ENCODE data around the gene TAPBP. TPM values are rescaled to one million over a fixed set of nuclear protein-coding genes. Genes with fewer than 3 reads are reported as not detected.
"Not testable (repeated sequence)": the region's sequence is repeated elsewhere in the genome, so short reads cannot be mapped to it uniquely, and the experiment has no call there.

Gene TAPBP
- 100 to 1,000 TPM in 1 of 2 donors, 10 to 100 TPM in 1; 80.0 to 103 TPM for total RNA-seq

DNA sequence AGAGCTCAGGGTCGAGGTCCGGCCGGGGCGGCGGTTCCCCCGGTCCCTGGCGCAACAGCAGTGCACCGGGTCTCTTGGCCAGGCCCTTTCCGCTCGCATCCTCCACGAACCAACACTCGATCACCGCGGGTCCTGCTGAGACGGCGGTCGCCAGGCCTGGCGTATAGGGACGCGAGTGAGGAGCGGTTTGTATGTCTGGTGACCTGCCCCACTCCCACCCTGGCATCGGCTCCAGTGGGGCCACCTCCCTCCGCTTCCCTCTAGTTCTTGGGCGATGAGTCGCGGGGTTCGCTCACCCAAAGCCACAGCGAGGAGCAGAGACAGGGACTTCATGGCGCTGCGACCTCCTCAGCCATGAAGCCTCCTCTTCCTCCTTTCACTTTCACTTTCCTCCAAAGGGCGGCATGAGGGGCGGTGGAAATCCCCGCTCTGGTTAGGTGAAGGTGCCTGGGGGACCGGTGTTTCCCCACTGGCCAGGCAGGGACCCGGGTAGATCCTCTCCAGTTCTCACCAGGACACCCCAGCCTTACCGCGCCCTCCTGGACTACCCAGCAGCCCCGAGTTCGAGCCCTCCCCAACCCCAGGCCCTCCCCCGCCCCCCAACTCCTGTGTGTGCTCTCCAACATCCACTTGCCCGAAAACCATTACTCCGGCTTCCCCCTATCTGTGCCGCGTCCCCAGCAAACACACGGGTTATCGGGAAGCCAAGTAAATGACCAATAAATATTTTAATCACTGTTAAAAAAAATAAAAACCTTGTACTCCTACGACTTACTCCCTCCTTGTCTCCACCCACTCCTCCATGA, at the start of gene TAPBP:
Gene TAPBP (minus strand): TSS at position 370 of the 806 bp plus-strand sequence. CDS start 37 bp downstream, at position 333.
- no peak for DNase-seq (ENCODE audit: low spot score)
- TF ChIP-seq, protein P1, sequence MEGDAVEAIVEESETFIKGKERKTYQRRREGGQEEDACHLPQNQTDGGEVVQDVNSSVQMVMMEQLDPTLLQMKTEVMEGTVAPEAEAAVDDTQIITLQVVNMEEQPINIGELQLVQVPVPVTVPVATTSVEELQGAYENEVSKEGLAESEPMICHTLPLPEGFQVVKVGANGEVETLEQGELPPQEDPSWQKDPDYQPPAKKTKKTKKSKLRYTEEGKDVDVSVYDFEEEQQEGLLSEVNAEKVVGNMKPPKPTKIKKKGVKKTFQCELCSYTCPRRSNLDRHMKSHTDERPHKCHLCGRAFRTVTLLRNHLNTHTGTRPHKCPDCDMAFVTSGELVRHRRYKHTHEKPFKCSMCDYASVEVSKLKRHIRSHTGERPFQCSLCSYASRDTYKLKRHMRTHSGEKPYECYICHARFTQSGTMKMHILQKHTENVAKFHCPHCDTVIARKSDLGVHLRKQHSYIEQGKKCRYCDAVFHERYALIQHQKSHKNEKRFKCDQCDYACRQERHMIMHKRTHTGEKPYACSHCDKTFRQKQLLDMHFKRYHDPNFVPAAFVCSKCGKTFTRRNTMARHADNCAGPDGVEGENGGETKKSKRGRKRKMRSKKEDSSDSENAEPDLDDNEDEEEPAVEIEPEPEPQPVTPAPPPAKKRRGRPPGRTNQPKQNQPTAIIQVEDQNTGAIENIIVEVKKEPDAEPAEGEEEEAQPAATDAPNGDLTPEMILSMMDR (IDR thresholded peaks at IDR 0.05), result no peak
- H3K27me3 ChIP-seq, result no peaks in the 10 kb centered on the region
- H3K9me3 ChIP-seq, result no peaks in the 10 kb centered on the region
- peaks cover 0 to 52% of the 10 kb centered on the region in 2 donors for H3K4me1 ChIP-seq
- peaks cover 9% of the 10 kb centered on the region for H3K36me3 ChIP-seq
- peak within 1 kb of the TSS; percentile 89 to 91 for H3K27ac ChIP-seq
- peak within 1 kb of the TSS; percentile 75 to 80 for H3K4me3 ChIP-seq

DNA sequence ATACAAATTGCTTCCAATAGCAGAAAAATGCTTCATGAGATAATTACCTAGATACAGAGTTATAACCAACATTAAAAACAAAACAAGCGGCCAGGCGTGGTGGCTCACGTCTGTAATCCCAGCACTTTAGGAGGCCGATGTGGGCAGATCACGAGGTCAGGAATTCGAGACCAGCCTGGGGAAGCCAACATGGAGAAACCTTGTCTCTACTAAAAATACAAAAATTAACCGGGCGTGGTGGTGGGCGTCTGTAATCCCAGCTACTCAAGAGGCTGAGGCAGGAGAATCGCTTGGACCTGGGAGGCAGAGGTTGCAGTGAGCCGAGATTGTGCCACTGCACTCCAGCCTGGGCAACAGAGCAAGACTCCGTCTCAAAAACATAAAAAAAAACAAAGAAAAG, 49.6 kb upstream of the TAPBP start:
- not testable (repeated sequence) for H3K9me3 ChIP-seq; DNase-seq (ENCODE audit: low spot score)

DNA sequence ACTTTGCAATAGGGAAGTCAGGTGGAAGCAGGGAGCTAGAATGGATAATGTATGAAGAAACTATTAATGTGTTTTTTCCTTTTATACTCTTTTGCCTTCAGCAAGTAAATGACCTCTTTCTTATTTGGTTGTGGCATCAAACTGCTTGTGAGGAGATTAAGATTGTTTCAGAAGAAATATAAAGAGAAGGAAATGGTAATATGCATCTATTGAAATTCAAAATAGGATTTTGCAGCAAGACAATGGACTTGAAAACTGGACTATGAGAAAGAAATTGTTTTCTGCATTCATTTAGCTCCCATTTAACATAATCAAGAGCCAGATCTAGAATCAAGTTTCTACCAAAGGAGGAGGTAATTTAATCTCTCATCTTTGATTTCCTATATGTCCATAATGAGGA, 45.5 kb upstream of the TAPBP start:
- H3K9me3 ChIP-seq, result no peaks in the 10 kb centered on the region
- DNase-seq (ENCODE audit: low spot score), result no peak
- H3K36me3 ChIP-seq, result no peaks in the 10 kb centered on the region
- H3K4me1 ChIP-seq, result no peaks in the 10 kb centered on the region
- no peak overlapping the region for H3K27ac ChIP-seq
- no peaks in the 10 kb centered on the region for H3K27me3 ChIP-seq
- H3K4me3 ChIP-seq, result no peak overlapping the region
- TF ChIP-seq, protein P1 (IDR thresholded peaks at IDR 0.05), result no peak

More for the DNA sequence above, 49.6 kb upstream of the TAPBP start:
- not testable (repeated sequence) for H3K36me3 ChIP-seq, H3K4me3 ChIP-seq, H3K27me3 ChIP-seq, H3K4me1 ChIP-seq, H3K27ac ChIP-seq

DNA sequence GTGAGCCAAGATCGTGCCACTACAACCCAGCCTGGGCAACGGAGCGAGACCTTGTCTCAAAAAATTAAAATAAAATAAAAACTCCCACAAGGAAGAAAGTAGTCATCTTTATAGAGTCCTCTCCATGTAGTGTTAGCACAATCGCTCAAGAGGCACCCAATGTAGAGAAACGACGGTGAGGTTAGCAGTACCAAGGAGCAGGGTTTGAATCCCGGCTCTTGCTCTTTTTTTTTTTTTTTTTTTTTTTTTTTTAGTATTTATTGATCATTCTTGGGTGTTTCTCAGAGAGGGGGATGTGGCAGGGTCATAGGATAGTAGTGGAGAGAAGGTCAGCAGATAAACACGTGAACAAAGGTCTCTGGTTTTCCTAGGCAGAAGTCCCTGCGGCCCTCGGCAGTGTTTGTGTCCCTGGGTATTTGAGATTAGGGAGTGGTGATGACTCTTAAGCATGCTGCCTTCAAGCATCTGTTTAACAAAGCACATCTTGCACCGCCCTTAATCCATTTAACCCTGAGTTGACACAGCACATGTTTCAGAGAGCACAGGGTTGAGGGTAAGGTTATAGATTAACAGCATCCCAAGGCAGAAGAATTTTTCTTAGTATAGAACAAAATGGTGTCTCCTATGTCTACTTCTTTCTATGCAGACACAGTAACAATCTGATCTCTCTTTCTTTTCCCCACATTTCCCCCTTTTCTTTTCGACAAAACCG, 43.4 kb upstream of the TAPBP start:
- H3K4me1 ChIP-seq; H3K4me3 ChIP-seq; H3K27me3 ChIP-seq; H3K27ac ChIP-seq; H3K36me3 ChIP-seq; DNase-seq (ENCODE audit: low spot score); H3K9me3 ChIP-seq: not testable (repeated sequence)

DNA sequence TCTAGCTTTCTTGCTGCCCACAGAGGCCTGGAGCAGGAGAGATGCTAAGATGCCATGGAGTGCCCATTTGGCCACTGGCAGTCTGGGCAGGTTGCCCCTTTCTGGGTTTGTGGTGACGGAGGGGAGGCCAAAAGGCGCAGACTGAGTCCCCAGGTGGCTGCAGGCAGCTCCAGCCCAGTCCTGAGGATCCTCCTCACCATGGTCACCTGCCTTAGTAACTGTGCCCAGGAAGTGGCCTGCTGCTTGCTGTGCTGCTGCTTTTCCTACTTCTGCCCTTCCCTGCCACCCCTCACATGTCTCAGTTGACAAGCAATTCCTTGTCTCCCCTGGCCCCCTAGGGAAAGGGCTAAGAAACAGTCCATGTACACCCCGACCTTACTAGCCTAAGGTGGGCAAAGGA, 42.4 kb upstream of the TAPBP start:
- DNase-seq (ENCODE audit: low spot score), result no peak
- TF ChIP-seq, protein P1 (IDR thresholded peaks at IDR 0.05), result no peak
- no peaks in the 10 kb centered on the region for H3K9me3 ChIP-seq
- no peaks in the 10 kb centered on the region for H3K36me3 ChIP-seq
- no peaks in the 10 kb centered on the region for H3K4me1 ChIP-seq
- no peak overlapping the region for H3K4me3 ChIP-seq
- H3K27me3 ChIP-seq, result no peaks in the 10 kb centered on the region
- H3K27ac ChIP-seq, result no peak overlapping the region

DNA sequence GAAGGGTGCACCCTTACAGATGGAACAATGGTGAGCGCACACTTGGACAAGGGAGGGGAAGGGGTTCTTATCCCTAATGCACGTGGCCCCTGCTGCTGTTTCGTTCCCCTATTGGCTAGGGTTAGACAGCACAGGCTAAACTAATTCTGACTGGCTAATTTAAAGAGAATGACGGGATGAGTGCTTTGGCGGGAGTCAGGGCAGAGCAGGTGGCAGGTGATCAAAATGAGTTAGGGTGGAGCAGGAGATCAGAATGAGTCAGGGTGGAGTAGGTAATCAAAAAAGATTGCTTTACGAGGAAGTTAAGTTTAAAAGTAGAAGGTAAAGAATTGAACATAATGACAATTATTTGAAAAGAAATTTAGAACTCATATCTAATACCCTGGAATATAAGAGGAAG, 42.0 kb upstream of the TAPBP start:
- DNase-seq (ENCODE audit: low spot score); H3K4me1 ChIP-seq; H3K27me3 ChIP-seq; H3K36me3 ChIP-seq; H3K9me3 ChIP-seq; H3K27ac ChIP-seq; H3K4me3 ChIP-seq: not testable (repeated sequence)

DNA sequence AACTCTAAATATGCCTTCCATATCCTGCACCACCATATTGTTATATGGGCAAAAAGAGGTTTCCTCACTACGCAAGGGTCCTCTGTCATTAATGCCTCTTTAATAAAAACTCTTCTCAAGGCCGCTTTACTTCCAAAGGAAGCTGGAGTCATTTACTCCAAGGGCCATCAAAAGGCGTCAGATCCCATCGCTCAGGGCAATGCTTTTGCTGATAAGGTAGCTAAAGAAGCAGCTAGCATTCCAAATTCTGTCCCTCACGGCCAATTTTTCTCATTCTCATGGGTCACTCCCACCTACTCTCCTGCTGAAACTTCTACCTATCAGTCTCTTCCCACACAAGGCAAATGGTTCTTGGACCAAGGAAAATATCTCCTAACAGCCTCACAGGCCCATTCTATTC, 33.9 kb upstream of the TAPBP start:
- Histone ChIP-seq H3K27ac (no peak overlapping the region), H3K36me3 (no peaks in the 10 kb centered on the region), H3K27me3 (no peaks in the 10 kb centered on the region), H3K4me1 (peaks cover 0 to 4% of the 10 kb centered on the region in 2 donors), H3K4me3 (no peak overlapping the region), H3K9me3 (no peaks in the 10 kb centered on the region)
- TF ChIP-seq, protein P1 (IDR thresholded peaks at IDR 0.05), result no peak
- DNase-seq (ENCODE audit: low spot score), result no peak

DNA sequence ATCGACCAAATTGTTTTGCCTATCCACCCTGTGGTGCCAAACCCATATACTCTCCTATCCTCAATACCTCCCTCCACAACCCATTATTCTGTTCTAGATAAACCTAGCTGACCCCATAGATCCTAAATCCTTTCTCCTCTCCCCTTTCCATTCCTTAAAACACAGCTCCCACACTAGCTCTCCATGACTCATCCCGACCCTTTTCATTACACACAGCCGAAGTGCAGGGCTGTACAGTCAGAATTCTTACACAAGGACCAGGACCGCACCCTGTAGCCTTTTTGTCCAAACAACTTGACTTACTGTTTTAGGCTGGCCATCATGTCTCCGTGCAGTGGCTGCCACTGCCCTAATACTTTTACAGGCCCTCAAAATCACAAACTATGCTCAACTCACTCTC, 33.1 kb upstream of the TAPBP start:
- not testable (repeated sequence) for H3K4me3 ChIP-seq; DNase-seq (ENCODE audit: low spot score); H3K9me3 ChIP-seq; H3K4me1 ChIP-seq; H3K36me3 ChIP-seq; H3K27me3 ChIP-seq; H3K27ac ChIP-seq
